Left renal pelvis (tissue), 4 donors: ENCODE results near the gene ATP6V1F. TPM values are rescaled to one million over a fixed set of nuclear protein-coding genes. Genes with fewer than 3 reads are reported as not detected.

Experiments used
- DNase-seq, 4 donors: peaks; one replicate each; pipeline ENCODE4 v3.0.0-alpha.2; 2013; ENCODE audit warnings: low read depth in 4 of 4, low spot score in 3 of 4
- polyA plus RNA-seq, 4 donors: library from polyadenylated mRNA; unstranded; fragments of 120-200 nt; gene quantifications; one replicate each; pipeline ENCODE4 v1.2.1, GENCODE V29; 2013; ENCODE audit not compliant: insufficient read length in 4 of 4

The ATP6V1F gene
- polyA plus RNA-seq, 4 donors: 96.7 to 235 (median 212) TPM

GRCh38 chr7:128835231-128835751 is 27.4 kb upstream of the ATP6V1F start:
- no peak for DNase-seq

DNA sequence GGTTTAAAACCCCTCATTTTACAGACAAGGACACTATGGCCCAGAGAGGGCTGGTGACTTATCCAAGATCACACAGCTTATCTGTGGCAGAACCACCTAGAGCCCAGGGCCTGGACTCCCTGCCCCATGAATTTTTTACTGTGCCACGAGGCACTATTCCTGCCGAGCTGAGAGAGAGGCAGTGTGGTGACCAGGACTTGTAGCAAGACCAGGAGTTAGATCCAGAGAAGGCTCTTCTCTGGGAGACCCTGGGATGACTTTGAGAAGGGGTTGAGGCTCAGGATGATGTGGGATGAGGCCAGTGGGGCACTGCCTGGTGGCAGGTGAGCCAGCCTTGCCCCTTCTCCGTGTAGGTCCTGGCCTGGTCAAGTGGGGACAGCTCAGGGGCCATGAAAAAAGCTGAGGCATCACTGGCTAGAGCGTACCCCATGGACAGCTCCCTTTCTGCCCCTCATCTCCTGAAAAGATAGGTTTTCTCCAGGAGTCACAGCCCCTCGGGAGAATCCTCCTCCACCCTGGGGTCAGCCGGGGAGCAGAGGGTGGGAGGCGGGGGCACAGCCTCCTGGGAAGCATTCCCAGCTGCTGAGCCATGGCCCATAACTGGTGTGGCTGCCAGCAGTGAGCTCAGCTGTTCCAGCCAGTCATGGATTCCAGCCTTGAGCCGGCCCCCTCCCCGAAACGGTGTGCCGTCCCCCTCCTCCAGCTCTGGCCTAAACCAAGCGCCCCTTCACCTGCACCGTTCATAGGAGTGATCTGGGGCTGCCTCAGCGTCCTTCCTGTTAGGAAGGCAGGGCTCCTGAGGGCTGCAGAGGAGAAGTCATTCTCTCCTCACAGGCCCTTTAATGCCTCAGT is 26.6 kb upstream of the ATP6V1F start:
- DNase-seq: no peak

- DNase-seq: no peak
Measured at GRCh38 chr7:128836729-128837348, 25.8 kb upstream of the ATP6V1F start.

DNA sequence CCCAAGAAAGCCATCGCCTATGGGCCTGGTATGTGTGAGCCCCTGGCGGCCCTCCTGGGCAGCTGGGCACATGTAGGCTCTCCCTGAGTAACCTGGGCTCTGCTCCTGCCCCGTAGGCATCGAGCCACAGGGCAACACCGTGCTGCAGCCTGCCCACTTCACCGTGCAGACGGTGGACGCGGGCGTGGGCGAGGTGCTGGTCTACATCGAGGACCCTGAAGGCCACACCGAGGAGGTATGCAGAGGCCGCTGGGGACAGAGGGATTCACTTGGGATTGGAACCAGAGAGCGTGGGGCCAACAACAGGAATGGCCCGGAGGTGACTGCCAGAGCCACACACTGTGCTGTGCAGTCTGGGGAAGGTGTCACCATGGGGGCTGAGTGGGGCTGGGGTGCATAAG is 25.1 kb upstream of the ATP6V1F start:
- no peak for DNase-seq

DNA sequence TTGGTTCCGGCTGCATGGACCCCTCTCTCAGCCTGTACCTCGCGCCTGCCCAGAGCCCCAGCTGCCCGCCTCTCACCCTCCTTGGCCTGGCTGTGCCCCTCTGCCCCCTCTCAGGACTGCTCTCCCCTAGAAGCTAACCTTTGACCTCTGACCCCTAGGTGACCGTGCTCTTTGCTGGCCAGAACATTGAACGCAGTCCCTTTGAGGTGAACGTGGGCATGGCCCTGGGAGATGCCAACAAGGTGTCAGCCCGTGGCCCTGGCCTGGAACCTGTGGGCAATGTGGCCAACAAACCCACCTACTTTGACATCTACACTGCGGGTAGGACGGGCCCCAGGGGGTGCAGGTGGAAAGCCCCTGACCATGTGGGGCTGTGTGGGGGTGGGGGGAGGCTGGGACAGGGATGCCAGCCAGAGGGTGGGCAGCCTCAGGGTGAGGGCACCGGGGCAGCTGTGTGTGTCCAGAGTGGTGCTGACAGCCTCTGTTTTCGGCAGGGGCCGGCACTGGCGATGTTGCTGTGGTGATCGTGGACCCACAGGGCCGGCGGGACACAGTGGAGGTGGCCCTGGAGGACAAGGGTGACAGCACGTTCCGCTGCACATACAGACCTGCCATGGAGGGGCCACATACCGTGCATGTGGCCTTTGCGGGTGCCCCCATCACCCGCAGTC is 24.4 kb upstream of the ATP6V1F start:
- DNase-seq: no peak

DNA sequence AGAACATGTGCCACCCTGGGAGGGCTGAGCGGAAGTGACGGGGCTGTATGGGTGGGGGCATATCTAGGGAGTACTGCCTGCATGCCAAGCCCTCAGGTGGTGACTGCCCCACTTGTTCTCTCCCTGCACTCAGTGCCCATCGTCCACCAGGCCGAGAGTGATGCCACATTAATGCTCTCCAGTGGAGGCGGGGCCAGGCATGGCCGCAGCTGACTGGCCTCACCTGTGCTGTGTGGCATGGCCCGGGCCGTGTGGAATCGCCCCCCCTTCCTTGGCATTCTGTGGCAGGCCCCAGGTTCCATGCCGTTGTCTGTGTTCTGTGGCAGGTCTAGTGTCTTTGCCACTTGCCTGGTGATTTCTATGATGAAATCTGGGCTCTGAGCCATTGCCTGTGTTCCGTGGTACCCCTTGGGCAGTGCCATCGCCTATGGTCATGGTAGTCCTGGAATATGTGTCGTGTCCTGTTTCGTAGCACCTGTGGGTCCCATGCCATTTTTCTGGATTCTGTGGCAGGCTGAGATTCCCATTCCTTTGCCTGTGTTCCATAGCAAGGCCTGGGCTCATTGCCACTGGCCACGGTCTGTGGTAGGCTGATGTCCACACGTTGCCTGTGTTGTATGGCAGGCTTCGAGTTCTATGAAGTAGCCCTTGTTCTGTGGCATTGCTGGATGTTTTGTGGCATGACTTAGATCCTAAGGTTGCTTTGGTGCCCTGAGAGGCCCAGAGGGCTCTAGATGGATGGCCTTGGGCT is 23.5 kb upstream of the ATP6V1F start:
- no peak for DNase-seq

DNA sequence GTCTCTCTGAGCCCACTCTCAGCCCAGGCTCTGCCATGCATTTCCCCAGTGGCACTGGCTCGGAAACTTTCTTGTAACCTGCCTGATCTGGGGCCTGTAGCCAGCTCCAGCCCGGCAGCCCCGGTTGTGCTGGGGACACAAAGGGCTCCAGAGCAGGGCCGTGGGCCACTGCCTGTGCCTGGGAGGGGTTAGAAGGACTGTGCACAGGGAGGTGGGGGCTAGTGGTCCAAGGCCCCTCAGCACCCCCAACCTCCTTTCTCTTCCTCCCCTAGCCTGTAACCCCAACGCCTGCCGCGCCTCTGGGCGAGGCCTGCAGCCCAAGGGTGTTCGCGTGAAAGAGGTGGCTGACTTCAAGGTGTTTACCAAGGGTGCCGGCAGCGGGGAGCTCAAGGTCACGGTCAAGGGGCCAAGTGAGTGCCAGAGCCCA is 22.9 kb upstream of the ATP6V1F start:
- no peak for DNase-seq

DNA sequence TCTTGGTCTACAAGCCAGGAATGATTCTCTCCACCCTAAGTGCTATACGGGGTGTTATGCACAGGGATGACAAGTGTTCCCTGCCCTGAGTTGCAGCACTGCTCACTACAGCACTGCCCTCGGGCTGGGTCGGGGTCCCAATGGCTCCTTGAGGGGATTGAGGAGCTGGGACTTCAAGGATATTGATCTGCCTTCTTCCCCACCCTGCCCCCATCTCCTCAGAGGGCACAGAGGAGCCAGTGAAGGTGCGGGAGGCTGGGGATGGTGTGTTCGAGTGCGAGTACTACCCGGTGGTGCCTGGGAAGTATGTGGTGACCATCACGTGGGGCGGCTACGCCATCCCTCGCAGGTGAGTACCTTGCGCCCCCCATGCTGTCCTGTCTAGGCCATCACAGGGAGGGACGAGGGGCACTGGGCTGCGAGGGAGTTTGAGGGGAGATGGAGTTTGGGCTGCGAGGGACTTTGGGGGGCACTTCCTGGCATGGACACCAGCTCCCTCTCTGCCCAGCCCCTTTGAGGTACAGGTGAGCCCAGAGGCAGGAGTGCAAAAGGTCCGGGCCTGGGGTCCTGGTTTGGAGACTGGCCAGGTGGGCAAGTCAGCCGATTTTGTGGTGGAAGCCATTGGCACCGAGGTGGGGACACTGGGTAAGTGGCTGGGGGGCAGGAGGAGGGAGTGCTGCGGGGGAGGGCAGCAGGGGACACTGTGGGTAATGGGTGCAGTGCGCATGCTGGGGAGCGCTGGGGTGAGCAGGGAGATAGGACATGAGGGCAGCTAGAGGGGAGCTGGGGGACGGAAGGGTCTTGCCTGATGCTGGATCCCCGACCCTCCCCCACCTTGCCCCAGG is 22.1 kb upstream of the ATP6V1F start:
- DNase-seq: no peak

- DNase-seq: no peak
Measured at GRCh38 chr7:128841171-128841690, 21.4 kb upstream of the ATP6V1F start.

DNA sequence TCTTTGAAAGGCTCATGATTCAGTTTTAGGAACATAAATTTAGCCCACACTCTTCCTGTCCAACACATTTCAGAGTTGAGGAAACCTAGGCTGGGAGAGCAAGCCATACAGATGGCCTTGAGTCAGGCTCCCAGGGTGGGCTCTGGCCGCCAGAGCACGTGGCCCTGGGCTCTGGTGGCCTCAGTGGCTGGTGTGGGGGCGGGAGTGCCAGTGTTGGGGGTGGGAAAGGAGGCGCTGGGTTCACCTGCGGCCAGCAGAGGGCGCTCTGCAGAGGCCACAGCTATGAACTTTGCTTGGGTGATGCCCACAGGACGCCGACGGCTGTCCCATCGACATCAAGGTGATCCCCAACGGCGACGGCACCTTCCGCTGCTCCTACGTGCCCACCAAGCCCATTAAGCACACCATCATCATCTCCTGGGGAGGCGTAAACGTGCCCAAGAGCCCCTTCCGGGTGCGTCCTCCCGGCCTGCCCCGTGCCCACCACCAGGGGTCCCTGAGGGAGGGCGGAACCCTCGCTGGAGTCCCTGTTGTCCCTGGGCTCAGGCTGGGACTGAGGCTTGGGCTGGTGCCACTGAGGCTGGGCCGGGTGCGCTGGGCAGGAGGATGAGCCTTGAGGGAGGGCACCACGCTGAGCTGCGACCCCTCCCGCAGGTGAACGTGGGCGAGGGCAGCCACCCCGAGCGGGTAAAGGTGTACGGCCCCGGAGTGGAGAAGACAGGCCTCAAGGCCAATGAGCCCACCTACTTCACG is 20.6 kb upstream of the ATP6V1F start:
- DNase-seq: no peak

DNA sequence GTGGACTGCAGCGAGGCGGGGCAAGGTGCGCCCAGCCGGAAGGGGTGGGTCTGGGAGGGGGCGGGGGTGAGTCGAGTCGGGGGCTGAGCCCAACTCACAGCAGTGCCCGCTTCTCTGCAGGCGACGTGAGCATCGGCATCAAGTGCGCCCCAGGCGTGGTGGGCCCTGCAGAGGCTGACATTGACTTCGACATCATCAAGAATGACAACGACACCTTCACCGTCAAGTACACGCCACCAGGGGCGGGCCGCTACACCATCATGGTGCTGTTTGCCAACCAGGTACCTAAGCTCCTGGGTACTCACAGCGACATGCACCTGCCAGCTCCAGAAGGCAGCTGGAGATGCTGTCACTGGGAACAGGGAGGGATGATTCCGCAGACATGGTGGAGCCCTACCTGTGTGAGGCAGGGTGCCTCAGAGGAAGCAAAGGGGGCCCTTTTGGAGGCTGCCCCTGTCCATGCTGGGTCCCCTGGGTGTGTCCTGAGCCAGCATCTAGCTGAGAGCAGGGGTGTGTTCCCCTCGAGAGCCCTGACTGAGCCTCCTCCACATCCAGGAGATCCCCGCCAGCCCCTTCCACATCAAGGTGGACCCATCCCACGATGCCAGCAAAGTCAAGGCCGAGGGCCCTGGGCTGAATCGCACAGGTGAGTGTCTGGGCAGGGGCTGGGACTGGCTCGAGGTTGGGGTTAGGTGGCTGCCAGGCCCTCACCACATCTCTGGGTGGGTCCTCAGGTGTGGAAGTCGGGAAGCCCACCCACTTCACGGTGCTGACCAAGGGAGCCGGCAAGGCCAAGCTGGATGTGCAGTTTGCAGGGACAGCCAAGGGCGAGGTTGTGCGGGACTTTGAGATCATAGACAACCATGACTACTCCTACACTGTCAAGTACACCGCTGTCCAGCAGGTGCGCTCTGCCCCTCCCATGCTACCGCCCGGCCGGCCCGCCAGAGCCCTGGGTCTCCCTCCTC is 19.7 kb upstream of the ATP6V1F start:
- no peak for DNase-seq

- DNase-seq: no peak
Measured at GRCh38 chr7:128843938-128844621, 18.6 kb upstream of the ATP6V1F start.

DNA sequence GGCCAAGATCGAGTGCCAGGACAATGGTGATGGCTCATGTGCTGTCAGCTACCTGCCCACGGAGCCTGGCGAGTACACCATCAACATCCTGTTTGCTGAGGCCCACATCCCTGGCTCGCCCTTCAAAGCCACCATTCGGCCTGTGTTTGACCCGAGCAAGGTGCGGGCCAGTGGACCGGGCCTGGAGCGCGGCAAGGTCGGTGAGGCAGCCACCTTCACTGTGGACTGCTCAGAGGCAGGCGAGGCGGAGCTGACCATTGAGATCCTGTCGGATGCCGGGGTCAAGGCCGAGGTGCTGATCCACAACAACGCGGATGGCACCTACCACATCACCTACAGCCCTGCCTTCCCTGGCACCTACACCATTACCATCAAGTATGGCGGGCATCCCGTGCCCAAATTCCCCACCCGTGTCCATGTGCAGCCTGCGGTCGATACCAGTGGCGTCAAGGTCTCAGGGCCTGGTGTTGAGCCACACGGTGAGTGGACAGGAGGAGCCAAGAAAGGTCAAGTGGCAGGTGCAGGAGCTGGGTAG is 17.8 kb upstream of the ATP6V1F start:
- DNase-seq: no peak

DNA sequence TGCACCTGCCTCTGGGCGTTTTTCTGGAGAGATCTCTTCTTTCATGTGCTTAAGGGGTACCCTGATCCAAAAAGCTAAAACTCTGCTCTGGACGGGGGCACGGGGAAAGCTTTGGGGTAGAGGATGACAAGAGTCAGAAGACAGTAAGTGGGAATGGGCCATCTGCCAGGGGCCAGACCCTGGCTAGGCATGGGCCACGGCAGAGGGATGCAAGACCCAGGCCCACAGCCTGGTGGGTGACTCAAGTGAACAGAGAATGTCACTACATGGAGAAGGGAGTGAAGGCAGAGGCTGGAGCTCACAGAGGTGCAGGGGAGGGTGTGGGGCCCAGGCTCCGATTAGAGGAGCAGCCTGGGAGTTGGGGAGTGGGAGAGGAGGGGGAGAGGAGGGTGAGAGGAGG is 17.2 kb upstream of the ATP6V1F start:
- no peak for DNase-seq

DNA sequence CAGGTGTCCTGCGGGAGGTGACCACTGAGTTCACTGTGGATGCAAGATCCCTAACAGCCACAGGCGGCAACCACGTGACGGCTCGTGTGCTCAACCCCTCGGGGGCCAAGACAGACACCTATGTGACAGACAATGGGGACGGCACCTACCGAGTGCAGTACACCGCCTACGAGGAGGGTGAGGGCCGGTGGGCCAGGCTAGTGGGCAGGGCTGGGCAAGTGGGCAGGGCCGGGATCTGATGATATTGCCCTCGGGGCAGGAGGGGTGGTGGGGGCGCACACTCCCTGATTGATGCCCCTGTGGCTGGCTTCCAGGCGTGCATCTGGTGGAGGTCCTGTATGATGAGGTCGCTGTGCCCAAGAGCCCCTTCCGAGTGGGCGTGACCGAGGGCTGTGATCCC is 16.7 kb upstream of the ATP6V1F start:
- DNase-seq: no peak

GRCh38 chr7:128846781-128847444 is 15.7 kb upstream of the ATP6V1F start:
- no peak for DNase-seq
